ENCODE data around the gene NARF. TPM values are rescaled to one million over a fixed set of nuclear protein-coding genes. Genes with fewer than 3 reads are reported as not detected.

Gene NARF
- total RNA-seq, 2 donors from 2014 or later, result 68.7 to 75.5 TPM

DNA sequence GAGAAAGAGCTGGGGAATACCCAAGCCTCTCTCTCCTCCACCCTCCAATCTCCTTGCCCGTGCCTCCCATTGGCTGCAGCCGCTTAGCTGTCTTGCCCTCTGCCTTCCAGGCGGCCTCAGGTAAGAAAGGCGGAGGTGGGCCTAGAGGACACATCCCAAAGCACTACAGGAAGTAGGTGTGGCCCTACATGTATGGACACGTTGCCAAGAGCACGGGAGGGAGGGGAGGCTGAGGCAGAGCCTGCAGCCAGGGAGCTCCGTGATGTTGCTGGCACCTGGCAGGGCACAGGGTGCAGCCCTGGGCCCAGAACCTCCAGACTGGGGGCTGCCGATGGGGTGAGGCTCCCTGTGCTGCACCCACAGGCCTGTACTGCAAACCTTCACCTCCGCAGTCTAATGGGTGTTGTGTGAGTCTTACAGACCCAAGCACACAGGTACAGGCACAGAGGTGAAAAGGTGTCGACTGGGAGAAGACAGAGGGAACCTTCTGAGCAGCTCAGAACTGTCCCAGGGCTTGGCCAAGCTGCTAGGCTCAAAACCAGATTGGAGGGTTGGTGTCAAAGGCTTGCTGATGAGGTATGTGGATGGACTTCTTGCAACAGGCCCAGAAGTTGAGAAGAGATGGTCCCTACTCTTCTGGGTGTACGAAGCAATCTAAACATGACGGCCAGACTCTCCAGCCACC is 37.4 kb downstream of the NARF start:
- H3K36me3 ChIP-seq, result no peaks in the 10 kb centered on the region
- no peaks in the 10 kb centered on the region for H3K9me3 ChIP-seq
- no peak for TF ChIP-seq CTCF (IDR thresholded peaks at IDR 0.05)
- intact Hi-C loops (cut with DNase I), result no loop called here
- H3K9ac ChIP-seq (ENCODE audit: low read depth in 2 of 2, low read length in 2 of 2), result peak overlapping the region; percentile 42 to 71
- peak; percentile 78 for DNase-seq
- H3K27me3 ChIP-seq, result no peaks in the 10 kb centered on the region
- no peak overlapping the region for H3K27ac ChIP-seq
- H3K4me3 ChIP-seq, result no peak overlapping the region
- H3K4me1 ChIP-seq, result peaks cover 9% of the 10 kb centered on the region

DNA sequence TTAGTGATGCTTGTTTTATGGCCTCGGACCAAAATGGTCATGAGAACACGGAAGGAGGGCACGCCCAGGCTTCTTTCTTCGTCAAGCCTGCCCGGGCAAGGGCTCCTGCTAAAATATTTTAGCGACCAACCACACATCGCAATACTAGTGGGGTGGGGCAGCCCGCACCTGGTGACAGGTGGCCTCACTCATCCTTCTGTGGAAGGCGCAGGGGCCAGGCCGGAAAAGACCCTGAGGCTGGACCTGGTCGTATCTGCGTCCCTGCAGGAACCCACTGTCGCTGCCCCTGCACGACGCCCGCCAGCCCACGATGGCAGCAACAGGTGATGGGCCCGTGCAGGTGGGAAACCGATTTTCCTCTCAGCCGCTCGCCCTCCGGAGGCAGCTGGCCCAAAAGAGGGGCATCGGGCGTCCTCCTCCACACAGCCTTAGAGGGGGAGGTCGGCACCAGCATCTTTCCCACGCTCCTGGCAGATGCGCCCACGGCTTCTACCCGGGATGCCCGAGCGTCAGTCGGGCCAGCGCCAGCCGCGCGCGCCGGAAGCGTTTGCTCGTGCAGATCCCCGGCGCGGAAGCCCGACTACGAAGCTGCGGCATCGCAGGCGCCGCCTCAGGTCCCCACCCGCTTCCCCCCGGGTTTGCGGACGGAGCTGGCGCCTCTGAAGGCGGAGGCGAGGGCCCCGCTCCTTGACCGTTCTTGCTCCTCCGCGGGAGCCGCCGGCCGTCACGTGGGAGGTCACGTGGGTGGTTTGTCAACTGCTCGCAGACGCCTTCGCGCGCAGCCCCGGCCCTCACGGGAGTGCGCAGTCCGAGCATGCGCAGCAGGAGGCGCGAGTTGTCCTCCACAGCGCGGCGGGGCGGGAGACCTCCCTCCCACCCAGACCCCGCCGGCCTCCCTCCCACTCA is 38.2 kb downstream of the NARF start:
- DNase-seq, result peak; percentile 99
- Histone ChIP-seq H3K4me3 (peak overlapping the region; percentile 51), H3K4me1 (peaks cover 9% of the 10 kb centered on the region), H3K9ac (ENCODE audit: low read depth in 2 of 2, low read length in 2 of 2) (peak overlapping the region; percentile 71 to 76), H3K27ac (peak overlapping the region; percentile 67), H3K27me3 (no peaks in the 10 kb centered on the region), H3K36me3 (no peaks in the 10 kb centered on the region), H3K9me3 (no peaks in the 10 kb centered on the region)
- no peak for TF ChIP-seq CTCF (IDR thresholded peaks at IDR 0.05)
- intact Hi-C loops (cut with DNase I), result no loop called here

GRCh38 chr17:82497483-82498405 is 39.2 kb downstream of the NARF start:
- Histone ChIP-seq H3K27me3 (no peaks in the 10 kb centered on the region), H3K4me1 (peaks cover 9% of the 10 kb centered on the region), H3K36me3 (no peaks in the 10 kb centered on the region), H3K27ac (peak overlapping the region; percentile 67), H3K4me3 (peak overlapping the region; percentile 51), H3K9me3 (no peaks in the 10 kb centered on the region), H3K9ac (ENCODE audit: low read depth in 2 of 2, low read length in 2 of 2) (peak overlapping the region; percentile 62 to 78)
- peak; percentile 39 for DNase-seq
- TF ChIP-seq CTCF (IDR thresholded peaks at IDR 0.05), result no peak
- intact Hi-C loops (cut with DNase I), result no loop called here

DNA sequence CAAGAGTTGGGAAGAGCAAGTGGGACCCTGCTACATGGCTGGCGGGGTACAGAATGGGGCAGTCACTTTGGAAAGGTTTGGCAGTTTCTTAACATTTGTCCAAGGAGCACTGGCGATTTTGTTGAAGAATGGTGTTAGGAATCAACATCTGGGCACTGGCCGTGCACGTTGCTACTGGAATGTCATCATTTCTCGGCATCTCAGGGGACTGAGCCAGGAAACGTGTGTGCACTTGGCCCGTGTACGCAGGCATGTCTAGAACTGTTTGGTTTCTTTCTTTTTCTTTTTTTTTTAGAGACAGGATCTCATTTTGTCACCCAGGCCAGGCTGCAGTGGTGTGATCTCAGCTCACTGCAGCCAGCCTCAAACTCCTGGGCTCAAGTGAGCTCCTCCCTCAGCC is 43.7 kb downstream of the NARF start:
- no peak overlapping the region for H3K9ac ChIP-seq (ENCODE audit: low read depth in 2 of 2, low read length in 2 of 2)
- no peaks in the 10 kb centered on the region for H3K36me3 ChIP-seq
- H3K4me1 ChIP-seq, result no peaks in the 10 kb centered on the region
- TF ChIP-seq CTCF (IDR thresholded peaks at IDR 0.05), result no peak
- DNase-seq, result no peak
- H3K27me3 ChIP-seq, result no peaks in the 10 kb centered on the region
- H3K4me3 ChIP-seq, result no peak overlapping the region
- no peaks in the 10 kb centered on the region for H3K9me3 ChIP-seq
- intact Hi-C loops (cut with DNase I), result no loop called here
- no peak overlapping the region for H3K27ac ChIP-seq
